ENCODE results near the gene SULT4A1. TPM values are rescaled to one million over a fixed set of nuclear protein-coding genes. Genes with fewer than 3 reads are reported as not detected.

Gene SULT4A1
- total RNA-seq, 1 experiment from 2014 or later: not detected

DNA sequence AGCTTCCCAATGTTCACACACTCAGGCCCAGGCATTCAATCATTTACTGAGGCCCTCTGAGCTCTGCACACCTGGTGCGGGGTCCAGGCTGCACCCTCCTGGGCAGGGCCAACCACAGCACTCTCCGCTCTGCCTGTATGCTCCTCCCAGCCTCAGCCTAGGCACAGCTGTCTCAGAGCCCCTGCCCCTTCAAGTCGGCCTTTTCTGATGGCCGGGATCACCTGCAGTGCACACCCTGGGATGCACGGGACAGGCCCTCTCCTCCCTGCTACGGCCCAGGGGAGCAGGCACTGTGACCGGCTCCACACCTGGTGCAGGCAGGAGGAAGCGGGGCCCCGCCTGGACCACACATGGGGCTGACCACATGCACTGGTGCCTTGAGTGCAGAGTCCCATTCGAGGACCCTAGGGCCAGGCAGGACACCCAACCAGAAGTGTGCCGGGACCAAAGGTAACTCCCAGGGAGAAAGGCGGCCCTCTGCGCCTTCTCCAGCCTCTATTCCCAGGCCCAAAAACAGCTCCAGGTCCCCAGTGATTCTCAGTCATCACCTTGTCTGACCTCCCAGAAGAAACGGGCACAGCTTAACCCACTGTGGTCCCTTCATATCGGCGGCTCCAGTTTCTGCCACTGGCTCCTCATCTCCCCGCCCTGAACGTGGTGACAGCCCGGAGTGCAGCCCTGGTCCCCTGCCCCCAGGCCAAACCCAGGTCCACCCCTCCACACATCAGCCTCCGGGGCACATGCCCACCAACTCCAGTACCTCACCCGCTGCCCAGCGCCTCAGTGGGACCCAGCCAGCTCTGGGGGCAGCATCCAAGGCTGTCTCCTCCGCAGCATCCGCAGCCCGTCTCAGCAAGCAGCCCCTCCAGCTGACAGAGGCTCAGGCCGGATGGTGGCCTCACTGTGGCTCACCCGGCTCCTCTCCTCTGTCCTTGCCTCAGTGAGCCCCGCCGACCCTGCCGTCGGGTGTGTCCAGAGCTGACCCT lies 17.5 kb downstream of the SULT4A1 start:
- no peak for DNase-seq (ENCODE audit: low read depth)

DNA sequence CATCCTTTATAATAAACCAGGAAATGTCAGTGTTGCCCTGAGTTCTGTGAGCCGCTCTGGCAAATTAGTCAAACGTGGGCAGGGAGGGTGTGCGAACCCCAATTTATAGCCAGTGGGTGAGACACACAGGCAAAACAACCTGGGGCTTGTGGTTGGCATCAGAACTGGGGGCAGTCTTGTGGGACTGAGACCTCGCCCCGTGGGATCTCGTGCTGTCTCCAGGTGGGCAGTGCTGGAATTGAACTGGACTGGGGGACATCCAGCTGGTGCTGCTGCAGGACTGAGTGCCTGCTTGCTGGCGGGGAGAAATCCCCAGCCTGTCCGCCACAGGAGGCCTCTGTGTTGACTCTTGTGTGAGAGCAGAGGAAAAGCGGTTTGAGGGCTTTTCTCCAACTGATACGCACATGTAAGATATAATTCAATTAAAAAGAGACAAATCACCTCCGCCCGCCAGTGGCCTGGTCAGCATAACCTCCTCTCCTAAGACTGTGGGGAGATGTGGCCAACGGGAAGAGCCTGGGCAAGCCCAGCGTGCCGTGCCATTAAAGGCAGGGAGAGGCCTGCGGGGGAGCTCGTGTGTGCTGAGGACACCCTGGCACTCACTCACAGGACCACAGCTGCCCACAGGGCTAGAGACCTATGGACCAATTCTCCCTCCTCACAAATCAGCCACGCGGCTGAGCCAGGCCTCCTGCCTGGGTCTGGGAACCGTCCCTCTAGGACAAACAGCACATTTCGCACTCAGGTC lies 18.4 kb downstream of the SULT4A1 start:
- DNase-seq (ENCODE audit: low read depth): no peak

DNA sequence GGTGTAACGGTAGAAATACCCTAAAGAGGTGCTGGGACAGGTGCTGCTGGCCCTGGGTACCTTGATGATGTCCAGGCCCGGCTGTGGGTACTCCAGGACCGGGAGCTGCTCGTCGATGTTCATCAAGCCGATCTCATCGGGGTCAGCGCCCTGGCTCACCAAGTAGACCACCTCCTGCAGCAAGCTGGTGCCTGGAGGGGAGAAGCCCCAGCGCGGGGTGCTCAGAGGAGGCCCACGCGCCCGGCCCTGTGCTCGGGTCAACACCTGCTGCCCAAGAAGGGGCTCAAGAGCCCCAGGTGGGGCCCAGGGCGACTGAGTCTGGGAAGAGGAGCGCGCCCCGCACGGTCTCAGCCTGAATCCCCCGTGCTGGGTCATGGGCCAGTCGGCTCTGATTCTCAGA lies 20.6 kb downstream of the SULT4A1 start:
- no peak for DNase-seq (ENCODE audit: low read depth)

DNA sequence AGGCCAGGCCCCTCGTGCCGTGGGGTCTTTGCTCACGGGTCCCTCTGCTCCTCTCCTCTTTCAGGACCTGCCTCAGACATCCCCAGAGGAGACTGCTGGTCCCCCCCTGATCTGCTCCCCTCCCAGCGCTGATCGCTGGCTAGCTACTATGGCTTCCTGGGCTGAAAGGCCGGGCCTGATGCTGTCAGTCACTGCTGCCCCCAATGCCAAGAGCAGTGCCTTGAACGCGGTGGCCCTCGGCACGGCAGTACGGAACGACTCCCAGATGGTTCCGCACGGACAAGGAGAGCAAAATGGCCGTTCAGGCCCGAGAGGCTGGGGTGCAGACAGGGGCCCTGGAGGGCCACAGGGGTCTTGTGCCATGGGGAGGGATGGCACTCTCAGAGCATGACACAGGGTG lies 21.5 kb downstream of the SULT4A1 start:
- DNase-seq (ENCODE audit: low read depth): no peak

DNA sequence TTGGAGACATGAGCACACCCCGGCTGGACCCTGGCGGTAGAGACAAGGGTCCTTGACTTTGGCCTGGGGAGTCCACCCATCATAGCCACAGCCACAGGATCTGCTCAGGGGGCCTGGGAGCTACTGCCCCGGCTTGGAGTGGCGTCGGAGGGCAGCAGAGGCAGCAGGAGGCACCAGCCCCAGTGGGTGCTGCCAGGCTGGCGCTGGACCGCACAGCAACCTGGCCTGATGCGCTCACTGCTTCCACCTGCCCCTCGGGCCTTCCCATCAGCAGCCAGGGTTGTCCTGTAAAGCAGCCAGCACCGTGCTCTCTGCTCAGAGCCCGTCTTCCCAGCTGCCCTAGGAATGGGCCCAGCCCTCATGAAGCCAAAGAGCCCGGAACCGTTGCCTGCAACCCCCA lies 21.9 kb downstream of the SULT4A1 start:
- DNase-seq (ENCODE audit: low read depth): no peak

DNA sequence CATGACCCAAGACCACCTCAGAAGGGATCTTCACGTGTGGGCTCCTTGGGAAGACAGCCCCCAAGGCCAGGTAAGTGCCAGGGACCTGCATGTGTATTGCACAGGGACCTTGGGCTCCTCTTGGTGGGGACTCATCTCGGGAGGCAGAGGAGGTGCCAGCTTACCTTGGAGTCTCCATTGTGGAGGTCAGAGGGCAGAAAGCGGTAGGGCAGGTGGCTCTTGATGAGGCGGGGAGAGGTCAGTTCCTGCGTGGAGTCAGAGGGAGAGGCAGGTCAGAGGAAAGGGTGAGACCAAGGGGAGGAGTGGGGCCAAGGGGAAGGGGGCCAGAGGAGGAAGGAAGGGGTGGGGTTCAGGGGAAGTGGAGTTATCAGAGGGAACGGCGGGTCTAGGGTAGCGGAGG lies 22.5 kb downstream of the SULT4A1 start:
- DNase-seq (ENCODE audit: low read depth): no peak

DNA sequence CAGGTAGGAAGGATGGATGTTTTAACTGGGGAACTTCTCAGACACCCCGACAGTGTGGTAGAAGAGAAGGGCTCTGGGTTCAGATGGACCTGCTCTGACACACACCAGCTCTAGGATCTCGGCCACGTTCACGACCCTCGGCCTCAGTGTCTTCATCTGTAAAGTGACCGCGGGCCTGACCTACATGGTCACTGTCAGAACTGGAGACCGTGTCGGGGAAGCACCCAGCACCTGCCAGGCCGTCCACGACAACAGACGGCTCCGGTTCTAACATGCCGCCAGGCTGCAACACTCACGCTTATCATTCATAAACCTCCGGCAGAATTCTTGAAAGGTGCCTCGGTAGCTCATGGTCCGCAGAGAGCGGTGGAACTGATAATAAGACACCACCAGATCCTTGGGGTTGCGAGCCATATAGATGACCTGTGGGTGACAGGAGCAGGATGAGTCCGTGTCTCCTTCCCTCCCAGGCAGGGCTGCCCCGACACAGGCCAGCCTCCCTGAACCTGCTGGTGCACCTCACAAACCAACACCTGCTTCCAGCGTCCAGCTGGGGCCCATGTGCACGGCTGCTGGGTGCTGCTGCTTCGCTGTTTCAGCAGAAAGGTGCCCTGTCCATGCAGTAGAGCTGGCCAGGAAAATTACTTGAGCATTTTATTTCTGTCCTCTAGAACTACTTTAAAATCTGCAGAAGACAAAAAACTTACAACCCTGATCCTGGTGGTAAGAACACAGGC lies 23.6 kb downstream of the SULT4A1 start:
- DNase-seq (ENCODE audit: low read depth): no peak

DNA sequence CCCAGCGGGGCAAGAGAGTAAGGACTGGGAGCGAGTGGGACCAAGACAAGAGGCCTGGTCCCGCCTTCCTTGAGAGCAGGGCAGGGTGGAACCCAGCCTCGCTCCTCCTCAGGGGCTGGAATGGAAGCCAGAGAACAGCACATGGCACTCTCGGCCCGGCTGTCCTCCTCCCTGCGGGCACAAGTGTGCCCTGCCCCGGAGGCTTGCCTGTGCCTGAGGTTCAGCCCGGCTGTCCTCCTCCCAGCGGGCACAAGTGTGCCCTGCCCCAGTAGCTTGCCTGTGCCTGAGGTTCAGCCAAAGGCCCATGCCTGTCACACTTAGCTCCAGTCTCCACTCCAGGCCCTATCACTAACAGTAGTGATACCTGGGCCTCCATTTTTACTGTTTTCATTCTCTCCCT lies 24.2 kb downstream of the SULT4A1 start:
- no peak for DNase-seq (ENCODE audit: low read depth)

DNA sequence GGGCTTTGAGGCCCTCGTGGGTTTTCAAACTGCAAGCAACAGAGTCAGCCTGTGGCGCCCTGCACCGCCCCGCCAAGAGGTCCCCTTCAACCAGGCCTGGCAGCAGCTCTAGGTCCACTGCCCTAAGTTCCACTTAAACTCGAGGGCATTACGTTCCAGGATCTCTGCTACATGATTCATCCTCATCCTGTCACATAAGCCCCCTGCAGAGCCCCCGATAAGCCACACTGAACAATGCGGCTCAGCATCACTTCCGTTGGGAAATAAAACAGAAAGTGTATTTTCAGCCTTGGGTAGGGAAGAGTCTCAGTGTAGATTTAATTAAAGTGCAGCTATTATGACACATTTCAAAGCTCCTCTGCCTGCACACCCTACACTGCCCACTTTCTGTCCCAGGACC lies 24.6 kb downstream of the SULT4A1 start:
- no peak for DNase-seq (ENCODE audit: low read depth)

DNA sequence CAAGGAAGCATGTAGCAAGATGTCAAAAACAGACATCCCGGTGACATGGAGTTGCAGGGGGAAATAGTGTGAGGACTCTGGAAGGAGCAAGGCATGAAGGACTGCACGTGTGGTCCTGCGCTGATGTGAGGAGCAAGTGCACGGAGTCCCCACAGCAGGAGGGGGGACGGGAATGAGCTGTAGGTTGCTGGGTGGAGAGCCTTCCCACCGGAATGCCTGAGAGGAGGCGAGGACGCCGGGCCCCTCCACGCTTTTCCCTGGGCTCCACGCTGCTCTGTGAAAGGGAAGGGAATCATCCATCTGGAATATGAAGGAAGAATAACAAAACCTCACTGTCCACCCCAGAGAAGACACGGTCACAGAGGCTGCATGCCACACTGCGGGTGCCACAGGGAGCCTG lies 26.6 kb downstream of the SULT4A1 start:
- DNase-seq (ENCODE audit: low read depth): no peak

DNA sequence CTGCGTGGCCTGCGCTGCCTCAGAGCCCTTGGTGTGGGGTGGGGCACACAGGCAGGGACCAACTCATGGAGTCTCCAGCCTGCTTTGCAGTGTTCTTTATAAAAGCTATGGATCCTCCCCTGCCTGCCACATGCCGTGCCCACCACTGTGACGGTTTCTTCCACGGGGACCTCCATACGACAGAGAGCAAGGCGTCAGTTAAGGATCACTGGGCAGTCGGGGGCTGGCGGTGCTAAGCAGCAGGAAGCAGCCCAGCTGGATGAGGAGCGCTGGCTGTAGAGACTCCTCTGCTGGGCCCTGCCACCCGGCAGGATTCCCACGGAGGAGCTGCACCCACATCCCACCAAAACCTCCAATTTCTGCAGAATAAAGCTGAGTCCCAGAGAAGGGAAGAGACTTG lies 27.1 kb downstream of the SULT4A1 start:
- DNase-seq (ENCODE audit: low read depth): no peak

DNA sequence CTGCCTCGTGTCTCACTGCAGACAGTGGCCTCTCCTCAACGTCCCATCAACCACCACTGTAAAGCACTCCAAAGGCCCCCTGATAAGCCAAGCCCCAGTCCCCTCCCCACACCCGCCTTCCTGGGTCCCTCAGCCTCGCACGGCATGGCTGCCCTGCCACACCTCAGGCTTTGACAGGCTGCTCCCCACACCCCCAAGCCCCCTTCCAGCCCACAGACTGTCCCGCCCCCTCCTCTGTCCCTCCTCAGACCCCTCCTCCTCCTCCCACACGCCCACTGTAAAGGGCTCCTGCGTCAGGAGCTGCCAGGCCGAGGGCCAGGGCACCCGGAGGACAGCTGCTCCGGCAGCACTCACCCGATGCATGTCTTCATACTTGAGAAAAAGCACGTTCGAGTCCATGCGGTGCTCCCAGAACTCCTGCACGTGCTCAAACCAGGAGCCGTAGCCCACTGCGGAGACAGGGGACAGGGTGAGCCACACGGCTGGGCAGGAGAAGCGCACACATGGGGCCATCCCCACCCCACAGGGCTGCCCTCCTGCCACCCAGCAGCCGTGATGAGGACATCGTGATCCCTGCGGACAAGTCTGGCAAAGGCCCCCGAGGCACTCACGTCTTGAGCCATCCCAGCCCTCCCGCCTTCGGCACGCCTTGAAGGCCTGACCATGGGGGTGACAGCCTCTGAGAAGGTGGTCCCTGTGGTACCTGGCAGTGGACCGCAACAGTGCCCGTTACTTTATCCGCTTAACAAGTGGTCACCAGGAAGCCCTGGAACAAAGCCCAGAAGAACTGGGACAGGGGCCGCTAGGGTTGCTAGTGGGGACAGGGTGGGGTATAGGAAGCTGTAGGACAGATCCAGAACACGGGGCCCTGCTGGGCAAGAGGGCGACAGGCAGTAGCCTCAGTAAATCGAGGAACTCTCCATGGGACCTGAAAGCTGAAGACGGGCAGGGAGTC lies 28.8 kb downstream of the SULT4A1 start:
- DNase-seq (ENCODE audit: low read depth): no peak

DNA sequence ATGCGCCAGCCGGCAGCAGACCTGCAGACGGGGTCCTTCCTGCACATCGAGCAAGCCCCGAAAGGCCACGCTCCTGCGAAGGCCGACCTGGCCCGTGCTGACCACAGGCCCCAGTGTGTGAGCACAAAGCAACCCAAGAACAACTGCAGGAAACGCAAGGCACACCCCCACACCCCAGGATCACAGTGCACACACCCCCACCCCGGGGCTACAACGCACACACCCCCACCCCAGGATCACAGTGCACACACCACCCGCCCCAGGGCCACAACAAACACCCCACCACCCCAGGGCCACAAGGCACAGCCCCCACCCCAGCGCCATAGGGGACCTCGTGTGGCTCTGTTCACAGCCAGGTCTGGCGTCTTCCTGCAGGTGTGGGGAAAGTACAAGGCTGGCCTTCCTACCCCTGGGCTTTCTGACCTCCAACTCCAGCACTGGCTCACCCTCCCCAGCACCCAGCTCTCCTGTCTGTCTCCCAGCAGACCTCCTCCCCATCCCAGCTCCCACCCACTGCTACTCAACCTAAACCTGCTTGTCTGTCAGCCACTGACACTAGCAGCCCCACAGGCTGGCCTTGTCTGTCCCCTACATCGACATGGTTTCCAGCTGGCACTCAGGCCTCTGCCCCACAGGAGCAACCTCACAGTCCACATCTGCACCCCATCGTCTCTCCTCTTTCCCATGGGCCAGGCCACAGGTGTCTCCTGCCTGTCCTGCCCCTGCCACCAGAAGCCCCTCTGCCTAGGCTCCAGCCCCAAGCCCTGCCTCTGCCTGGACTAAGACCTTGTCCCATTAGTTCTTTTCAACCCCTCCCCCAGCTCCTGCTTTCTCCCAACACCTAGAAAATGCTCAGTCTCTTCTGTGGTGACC lies 29.7 kb downstream of the SULT4A1 start:
- no peak for DNase-seq (ENCODE audit: low read depth)

DNA sequence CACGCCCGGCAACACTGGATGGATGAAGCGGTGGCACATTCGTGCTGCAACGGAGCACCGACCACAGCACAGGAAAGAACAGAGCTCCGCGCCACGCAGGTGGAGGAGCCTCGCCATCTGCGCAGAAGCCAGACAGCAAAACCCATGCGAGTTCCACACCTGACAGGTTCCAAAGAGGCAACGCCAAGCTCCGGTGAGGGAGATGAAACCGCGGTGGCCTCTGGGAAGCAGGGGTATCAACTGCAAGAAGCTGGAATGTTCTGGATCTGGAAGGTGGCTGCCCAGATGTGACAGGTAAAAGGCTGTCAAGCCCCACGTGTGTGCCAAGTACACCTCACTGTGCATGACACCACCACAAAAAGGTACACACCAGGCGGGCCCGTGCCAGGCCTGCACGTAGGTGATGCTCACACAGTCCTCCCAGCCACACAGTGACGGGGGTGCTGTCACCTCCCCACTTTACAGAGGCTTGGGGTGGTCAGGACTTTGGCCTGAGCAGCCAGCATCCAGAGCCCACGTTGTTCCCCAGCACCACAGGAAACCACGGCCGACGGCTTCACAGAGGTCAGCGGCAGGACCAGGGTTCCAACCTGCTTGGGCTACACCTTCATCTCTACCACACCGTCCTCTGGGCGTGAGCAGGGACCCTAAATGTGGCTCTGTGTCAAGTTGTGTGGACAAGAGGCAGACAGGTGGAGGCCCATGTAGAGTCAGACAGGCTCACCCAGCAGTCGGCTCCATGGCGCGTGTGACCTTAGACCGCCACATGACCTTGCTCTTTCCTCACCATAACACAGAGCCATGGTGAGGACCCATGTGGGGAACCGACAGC lies 30.5 kb downstream of the SULT4A1 start:
- no peak for DNase-seq (ENCODE audit: low read depth)

DNA sequence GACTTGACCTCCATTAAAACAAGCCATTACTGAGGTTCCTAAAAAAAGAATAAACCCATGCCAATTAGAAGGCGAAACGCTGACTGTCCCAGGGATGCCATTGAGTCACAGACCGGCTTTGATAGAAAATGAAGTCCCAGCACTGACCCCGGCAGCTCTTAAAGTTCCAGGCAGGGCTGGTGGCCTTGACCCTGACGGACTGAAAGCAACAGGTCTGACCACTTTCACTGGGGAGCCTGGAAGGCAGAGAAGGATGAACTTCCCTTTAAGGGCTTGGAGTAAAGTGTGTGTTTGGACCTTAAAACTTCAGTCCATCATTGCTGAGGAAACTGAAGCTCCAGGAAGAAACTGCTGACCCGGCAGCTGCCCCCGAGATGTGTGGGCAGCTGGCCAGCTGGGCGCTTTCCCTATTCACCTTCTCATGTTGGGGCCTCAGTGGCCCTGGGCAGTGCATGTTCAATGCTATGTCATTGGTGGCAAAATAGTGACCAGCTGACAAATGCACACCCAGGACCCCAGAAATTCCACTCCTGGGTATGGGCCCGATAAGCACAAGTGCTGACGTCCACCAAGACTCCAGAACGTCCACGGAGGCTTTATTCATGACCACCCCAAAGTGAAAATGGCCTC lies 31.3 kb downstream of the SULT4A1 start:
- DNase-seq (ENCODE audit: low read depth): no peak

DNA sequence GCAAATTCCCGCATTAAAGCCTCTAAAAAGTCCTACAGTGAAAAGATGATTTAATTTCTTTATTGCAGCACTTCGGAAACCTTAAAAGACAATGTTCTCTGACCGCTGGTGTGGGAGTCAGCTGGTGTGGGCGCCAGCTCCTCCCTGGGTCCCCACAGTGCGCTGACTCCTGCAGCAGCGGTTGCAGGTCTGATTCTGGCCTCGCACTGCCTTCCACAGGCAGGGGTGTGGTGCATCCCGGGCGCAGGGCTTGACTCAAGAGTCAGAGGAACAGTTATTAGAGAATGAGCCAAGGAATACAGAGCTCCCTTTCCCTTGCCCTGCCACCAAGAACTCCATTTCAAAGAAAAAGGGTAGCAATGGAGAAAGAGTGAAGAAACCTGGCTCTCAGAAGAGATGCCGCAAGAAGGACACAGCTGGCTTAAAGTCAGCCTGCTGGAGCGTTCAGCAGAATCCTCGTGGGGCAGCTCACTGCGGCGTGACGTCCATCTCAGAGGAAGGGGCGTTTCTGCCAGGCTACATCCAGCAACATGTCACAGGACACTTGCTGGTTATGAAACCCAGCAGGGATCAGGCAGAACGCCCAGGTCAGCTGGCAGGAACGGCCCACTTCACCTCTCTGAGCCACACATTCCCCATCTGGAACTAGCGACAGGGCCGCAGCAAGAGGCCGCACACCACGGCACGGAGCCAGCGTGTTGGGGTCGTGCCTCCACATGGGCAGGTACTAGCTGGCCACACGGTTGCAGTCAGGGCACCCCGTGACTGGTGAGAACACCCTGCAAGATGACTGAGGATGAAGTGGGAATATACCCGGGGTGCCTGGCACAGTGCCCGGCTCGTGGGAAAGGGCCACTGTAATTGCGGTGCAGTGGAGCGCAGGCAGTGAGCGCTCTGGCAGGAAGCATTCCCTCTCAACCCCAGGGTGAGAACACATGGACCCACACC lies 32.1 kb downstream of the SULT4A1 start:
- peak; percentile 6 for DNase-seq (ENCODE audit: low read depth)

DNA sequence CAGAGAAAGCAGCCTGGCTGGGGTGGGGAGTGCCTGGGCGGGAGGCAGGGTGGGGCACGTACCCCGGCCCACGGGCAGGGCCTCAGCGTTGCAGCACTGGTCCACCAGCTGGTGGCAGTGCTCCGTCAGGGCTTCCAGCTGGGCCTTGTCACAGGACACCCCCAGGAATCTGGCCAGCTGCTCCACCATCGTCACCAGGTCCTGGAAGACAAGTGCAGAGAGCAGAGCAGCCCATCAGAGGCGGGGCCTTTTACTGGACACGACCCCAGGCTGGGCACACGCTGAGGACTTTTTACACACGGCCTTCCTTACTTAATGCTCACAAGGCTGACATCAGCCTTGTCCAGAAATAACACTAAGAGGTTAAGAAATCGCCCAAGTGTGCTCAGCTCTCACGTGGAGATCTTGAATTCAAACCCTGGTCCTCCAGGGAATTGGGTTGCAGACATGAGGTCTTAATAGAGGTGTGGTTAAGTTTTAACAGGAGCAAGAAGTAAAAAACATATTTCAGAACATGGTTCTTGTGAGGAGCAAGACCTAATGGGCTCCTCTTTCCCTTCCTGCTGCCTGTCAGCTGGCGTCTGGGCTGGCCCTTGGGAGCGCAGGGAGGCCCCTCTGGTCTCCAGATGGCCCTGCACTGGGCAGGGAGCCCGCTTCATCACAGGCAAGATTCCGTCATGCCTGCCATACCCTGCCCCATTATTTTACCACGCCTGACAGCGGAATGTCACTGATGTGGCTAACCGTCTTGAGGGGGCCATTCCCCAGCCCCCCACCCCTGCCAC lies 33.1 kb downstream of the SULT4A1 start:
- DNase-seq (ENCODE audit: low read depth): peak; percentile 34
